ACHN (cell line): Measurements from ENCODE around the gene MCAM.
A peak's percentile ranks its signal among the peaks of the same experiment; 100 is the strongest.

Experiments used
- DNase-seq: peaks from one replicate; pipeline ENCODE4 v3.0.0-alpha.2; 2015
- in situ Hi-C: cut with HindIII; loops from 2 replicates; pipeline ENCODE4 v1.10.0; 2017; ENCODE audit warnings: low sequenced_read_pairs, low pct_ligation_motif_present, low pct_unique_long_range_greater_than_20kb

Gene MCAM

DNA sequence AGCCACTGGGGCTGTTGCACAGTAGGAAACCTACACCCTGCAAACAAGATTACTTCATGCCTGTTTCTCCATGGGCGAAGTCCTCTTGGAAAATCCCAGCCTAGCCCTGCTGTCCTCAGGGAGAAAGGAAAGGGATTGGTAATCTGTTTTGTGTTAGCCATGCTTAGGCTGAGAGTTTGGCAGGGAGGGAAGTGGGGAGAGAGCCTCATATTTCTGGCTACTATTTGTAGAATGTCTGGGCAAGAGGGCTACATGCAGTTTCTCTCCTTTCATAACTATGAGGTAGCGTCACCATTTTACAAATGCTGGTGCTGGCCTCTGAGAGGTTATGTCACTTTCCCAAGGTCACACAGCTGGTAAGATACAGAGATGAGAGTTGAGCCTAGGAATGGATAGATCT is 30.3 kb upstream of the MCAM start:
- in situ Hi-C loops = no loop called here
- no peak for DNase-seq

GRCh38 chr11:119346605-119347004 is 29.7 kb upstream of the MCAM start, which contains the start of gene MFRP:
Gene MFRP, minus strand, starts transcription at chr11:119346705. Its CDS starts 192 bp downstream, at chr11:119346513.
- in situ Hi-C loops = no loop called here

GRCh38 chr11:119345685-119346084 is 28.8 kb upstream of the MCAM start:
- in situ Hi-C loops = no loop called here
- no peak for DNase-seq

More at GRCh38 chr11:119346605-119347004, 29.7 kb upstream of the MCAM start, which contains the start of gene MFRP:
- no peak for DNase-seq

DNA sequence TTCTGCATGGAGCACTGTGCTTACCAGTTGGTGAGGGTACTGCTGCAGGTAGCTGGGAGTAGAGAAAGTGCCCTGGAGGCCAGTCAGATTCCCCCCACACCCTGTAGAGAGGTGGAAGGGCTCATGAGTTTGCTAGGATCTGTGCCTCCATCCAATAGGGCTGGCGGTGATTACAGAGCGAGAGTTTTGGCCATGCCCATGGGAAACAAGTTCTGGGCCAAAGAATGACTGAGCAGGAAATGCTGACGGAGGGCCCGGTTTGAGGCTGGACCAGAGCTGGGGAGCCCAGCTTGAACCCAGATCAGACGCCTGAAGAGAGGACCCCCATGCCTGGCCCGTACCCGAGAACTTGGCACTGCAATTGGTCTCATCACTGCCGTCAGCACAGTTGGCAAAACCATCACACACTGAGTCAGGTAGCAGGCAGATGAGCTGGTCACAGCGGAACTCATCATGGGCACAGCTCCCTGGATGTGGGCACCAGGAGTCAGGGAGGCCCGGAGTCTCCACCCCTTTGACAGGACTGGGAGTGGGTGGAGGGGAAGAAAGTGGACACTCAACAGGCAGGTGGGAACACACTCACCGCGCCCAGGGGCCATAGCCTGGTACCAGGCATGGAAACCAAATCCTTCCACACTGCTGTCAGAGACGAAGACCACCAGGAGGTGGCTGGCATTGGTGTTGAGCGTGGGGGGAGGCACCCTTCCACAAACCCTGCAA is 27.5 kb upstream of the MCAM start:
- in situ Hi-C loops = no loop called here
- no peak for DNase-seq

DNA sequence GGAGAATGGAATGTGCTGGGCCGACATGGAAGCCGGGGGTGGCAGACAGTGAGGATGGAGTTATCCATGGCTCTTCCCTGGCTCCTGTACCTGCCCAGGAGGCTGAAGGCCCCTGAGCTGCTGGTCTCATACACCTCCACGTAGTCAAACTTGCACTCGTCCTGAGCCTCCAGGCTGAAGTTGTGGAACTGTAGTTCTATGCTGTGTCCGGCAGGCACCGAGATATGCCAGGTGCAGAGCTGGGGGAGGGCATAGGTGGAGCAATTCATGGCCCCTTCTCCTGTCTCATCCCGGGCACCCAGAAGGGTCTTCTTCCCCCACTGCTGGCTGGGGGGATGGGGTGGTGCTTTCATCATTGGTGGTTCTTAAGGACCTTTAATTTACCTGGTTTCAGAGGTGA is 26.8 kb upstream of the MCAM start:
- in situ Hi-C loops = no loop called here
- no peak for DNase-seq

- in situ Hi-C loops = no loop called here
- no peak for DNase-seq
Observed at GRCh38 chr11:119342362-119343130, 25.6 kb upstream of the MCAM start.

GRCh38 chr11:119342023-119342300 is 25.0 kb upstream of the MCAM start:
- in situ Hi-C loops = no loop called here
- no peak for DNase-seq

DNA sequence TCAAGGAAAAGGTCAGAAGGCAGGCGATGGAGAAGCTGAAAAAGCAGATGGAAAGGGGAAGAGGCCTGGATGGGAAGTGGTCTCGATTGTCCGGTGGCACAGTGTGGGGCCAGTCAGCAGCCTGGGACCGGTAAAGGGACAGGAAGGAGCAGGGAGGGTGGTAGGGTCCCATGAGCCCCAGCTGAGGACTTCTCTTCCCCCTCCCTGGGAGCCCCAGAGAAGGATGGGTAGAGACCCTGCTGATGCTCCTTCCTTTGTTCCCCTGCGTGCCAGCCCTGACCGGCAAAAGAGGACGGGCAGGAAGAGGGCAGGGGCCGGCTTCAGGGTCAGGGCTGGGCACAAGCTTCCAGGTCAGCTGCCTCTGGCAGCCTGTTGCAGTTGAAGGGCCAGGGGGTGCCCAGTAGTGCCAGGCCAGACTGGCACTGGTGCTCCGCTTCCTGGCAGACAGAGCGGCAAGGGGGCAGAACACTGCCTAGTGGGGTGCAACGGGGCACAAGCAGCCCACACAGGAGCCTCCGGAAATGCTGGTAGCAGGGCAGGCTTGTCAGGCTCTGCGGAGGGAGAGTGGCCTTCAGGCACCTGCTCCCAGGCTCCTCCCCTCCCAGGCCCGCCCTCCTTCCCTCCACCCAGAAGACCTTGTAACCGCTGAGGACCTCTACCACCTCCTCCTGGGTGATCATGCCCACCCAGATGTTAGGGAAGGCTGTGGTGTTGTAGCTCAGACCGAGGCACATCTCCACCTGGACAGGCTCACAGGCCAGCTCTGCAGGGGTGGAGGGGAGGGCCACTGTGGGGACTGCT is 24.5 kb upstream of the MCAM start:
- no peak for DNase-seq
- in situ Hi-C loops = no loop called here

GRCh38 chr11:119340335-119341221 is 23.6 kb upstream of the MCAM start, which contains the start of gene C1QTNF5:
Gene C1QTNF5, minus strand, starts transcription at chr11:119340883. Its CDS starts 486 bp downstream, at chr11:119340397.
- in situ Hi-C loops = no loop called here
- peak; percentile 52 for DNase-seq

- in situ Hi-C loops = no loop called here
- peak; percentile 68 for DNase-seq
Observed at GRCh38 chr11:119339589-119340334, 22.8 kb upstream of the MCAM start.

- DNase-seq = no peak
- in situ Hi-C loops = no loop called here
Observed at GRCh38 chr11:119338965-119339588, 22.1 kb upstream of the MCAM start.

DNA sequence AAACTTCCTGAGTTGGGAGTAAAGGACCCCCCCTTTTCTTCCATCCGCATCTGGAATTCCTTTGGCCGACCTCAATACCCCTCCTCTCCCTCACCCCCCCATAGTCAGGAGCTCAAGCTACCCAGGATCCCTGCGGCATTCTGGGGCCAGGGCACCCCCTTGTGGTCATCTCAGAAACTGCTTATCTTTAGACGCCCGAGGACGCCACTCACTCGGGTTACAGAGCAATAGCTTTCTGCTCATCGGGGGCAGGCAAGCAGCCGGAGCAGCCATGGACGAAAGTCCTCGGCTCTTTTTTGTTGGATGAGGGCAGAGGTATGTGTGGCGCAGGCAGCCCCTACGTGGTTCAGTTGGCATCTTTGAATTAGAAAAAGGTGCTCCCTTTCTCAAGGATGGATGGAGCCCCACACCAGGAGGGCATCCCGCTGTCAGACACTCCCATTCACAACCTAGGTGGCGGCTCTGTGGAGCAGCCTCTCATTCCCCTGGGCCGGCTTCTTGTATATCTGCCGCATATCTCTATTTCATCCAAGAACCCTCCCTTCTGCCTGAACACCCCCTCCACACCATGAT is 21.5 kb upstream of the MCAM start:
- in situ Hi-C loops = no loop called here
- DNase-seq = peak; percentile 72

GRCh38 chr11:119337581-119338317 is 20.8 kb upstream of the MCAM start:
- peak; percentile 8 for DNase-seq
- in situ Hi-C loops = no loop called here

DNA sequence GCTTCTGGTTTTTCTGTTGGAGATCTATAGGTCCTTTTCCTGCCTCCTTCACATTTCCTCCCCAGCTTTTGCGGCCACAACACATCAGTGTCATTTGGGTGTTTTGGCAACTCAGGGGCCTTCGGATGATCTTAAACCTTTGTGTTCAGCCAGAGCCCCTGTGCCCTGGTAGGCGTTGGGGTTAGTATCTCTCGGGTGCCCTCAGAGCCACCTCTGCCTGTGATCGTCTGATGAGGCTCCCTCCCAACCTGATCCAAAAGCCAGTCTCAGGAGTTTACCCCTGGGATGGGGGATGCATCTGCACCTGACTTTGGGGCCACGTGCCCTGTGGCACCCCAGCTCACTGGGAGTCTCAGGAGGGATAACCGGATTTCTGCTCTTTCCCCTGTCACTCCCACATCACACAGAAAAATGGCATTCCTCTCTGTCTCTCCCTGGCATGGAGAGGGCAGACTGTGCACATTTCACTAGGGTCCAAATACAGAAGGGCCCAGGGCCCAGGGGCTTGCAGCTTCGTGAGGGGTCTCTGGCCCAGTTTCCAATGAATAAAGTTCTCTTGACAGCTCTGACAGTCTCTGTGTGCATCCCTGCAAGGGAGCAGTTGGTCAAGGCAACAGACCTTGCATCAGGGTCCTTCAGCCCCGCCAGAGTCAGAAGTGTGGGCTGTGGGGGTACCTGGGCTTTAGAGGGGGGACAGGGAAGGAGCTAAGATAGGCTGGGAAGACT is 20.0 kb upstream of the MCAM start:
- in situ Hi-C loops = no loop called here

DNA sequence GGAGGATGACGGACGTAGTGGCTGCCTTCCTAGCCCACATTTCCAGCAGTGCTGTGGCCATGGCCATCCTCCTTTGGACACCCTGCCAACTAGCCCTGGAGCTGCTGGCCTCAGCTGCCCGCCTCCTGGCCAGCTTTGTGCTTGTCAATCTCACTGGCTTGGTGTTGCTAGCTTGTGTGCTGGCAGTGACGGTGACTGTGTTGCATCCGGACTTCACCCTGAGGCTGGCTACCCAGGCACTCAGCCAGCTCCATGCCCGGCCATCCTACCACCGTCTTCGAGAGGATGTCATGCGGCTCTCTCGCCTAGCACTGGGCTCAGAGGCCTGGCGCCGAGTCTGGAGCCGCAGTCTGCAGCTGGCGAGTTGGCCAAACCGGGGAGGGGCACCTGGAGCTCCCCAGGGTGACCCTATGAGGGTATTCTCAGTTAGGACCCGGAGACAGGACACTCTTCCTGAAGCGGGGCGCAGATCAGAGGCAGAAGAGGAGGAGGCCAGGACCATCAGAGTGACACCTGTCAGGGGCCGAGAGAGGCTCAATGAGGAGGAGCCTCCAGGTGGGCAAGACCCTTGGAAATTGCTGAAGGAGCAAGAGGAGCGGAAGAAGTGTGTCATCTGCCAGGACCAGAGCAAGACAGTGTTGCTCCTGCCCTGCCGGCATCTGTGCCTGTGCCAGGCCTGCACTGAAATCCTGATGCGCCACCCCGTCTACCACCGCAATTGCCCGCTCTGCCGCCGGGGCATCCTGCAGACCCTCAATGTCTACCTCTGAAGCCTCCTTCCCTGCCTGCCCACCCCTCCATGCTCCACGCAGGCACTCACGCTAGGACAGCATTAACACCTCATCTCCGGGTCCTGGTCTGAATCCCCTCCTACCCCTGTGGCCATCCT is 19.0 kb upstream of the MCAM start:
- in situ Hi-C loops = no loop called here
- no peak for DNase-seq

More for the DNA sequence above, 20.0 kb upstream of the MCAM start:
- DNase-seq = no peak
